Measurements from ENCODE around the gene TMEM150A.

GRCh38 chr2:85589181-85589580, 13.3 kb downstream of the TMEM150A start:
- TF ChIP-seq TAF1 (IDR thresholded peaks at IDR 0.05; ENCODE audit: low read depth) (no peak), EP300 (IDR thresholded peaks at IDR 0.05; ENCODE audit: borderline replicate concordance) (no peak), TCF12 (IDR thresholded peaks at IDR 0.05; ENCODE audit: low read depth) (no peak), EGR1 (IDR thresholded peaks at IDR 0.05) (no peak), CEBPB (IDR thresholded peaks at IDR 0.05) (no peak), FOXM1 (IDR thresholded peaks at IDR 0.05; ENCODE audit: borderline replicate concordance, low read depth) (no peak), NFIC (IDR thresholded peaks at IDR 0.05) (no peak), REST (IDR thresholded peaks at IDR 0.05; ENCODE audit: low read depth) (no peak)
